GM23338 (cell line): ENCODE data around the gene RAP1GAP2.

ENCODE experiments used
- CREB1 ChIP-seq: fragments of 250-450 bp; sonication (Bioruptor Pico); IDR thresholded peaks from 2 replicates; pipeline ENCODE4 v1.5.0; 2020; ENCODE audit warnings: low read depth, mild to moderate bottlenecking, moderate library complexity
- CTCF ChIP-seq, 2 experiments: fragments of 200-600 bp in 1 of 2; sonication (generic) in 1 of 2; conservative IDR thresholded peaks; 2 replicates each; pipeline versions ENCODE4 v1.5.1 to v1.6.1; 2016 to 2017; ENCODE audit warnings: antibody characterized with exemption in 2 of 2, low read depth in 2 of 2, mild to moderate bottlenecking in 2 of 2, moderate library complexity in 1 of 2

DNA sequence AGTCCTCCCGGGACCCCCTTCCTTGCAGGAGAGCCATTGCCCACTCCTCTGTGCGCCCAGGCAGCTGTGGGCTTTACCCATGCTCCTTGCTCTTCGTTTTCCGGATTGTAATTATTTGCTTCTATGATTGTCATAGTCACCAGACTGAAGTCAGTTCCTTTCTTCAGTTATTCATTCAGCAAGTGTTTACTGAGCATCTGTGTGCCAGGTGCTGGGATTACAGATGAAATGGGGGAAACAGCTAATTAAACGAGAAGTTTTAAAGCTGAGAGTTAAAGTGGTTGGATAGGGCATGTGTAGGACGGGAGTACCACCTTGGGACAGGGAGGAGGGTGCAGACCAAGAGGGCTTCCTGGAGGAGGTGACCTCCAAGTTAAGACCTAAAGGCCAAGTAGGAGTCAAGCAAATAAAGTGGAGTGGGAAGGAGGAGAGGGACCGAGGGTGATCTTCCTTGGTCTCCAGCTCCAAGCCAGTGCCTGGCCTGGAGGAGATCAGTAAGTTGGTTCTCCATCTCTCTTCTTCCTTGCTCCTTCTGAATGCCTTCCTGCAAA lies 140.6 kb downstream of the RAP1GAP2 start:
- TF ChIP-seq CTCF (conservative IDR thresholded peaks at IDR 0.05; ENCODE audit: low read depth in 2 of 2) (no peak), CREB1 (CRISPR knock-in tag) (no peak)
